K562 (cell line): ENCODE results near the gene CPLX3. TPM values are rescaled to one million over a fixed set of nuclear protein-coding genes. Genes with fewer than 3 reads are reported as not detected.

ENCODE experiments used
- ATAC-seq: fragments of 200-7000 bp; cut with Tn5 transposase; 3 replicates; pipeline ENCODE4 v1.9.1; 2020; ENCODE audit warnings: moderate library complexity
- BruUV-seq: library from RNA; stranded (reverse); fragments of 400-500 nt; replicated peaks from 2 replicates; lab custom pipeline; 2021; lab: Mats Ljungman, UMichigan
- CTCF ChIA-PET: fragments of 300-600 bp; formaldehyde crosslinking; extraction: SDS; loops from one replicate; lab custom pipeline; 2021; ENCODE audit warnings: low intra/inter-chr PET ratio; lab: Yijun Ruan, JAX
- POLR2A ChIA-PET: fragments of 300-600, 350-650 bp; sonication (Branson Sonifier 250); formaldehyde crosslinking; extraction: SDS; loops from one replicate; lab custom pipeline; 2021; ENCODE audit warnings: antibody characterized with exemption, inconsistent platforms; lab: Yijun Ruan, JAX
- DNase-seq, 4 experiments: peaks; one replicate each; pipeline versions ENCODE4 v3.0.0 to v3.0.0-alpha.2; 2011 to 2018; ENCODE audit warnings: low spot score in 3 of 4, mixed read lengths in 3 of 4; ENCODE audit errors: extremely low read depth in 1 of 4
- FAIRE-seq: peaks from 2 replicates; lab custom pipeline; 2011; peaks lifted over from hg19 to GRCh38; lab: Jason Lieb, UNC
- H2AFZ ChIP-seq: 2 replicates; pipeline ENCODE4 v1.6.0; 2011; ENCODE audit warnings: low read depth, low read length, control low read depth, inconsistent platforms
- H3K27ac ChIP-seq: fragments of 200-600 bp; 3 replicates; pipeline ENCODE4 v1.8.0; 2011; ENCODE audit warnings: low read depth, mild to moderate bottlenecking, control low read depth, inconsistent platforms, low read length, moderate library complexity, mixed read lengths; ENCODE audit errors: extremely low read depth
- H3K27me3 ChIP-seq, 2 experiments: fragments of 300-600 bp in 1 of 2; 2 replicates in 1 of 2; 3 replicates in 1 of 2; pipeline versions ENCODE4 v1.6.0 to v1.8.0; 2011; ENCODE audit warnings: inconsistent platforms in 2 of 2, low read length in 2 of 2, mild to moderate bottlenecking in 1 of 2, mixed read lengths in 1 of 2, moderate library complexity in 1 of 2; ENCODE audit not compliant: control insufficient read depth in 2 of 2, insufficient read depth in 2 of 2
- H3K36me3 ChIP-seq: fragments of 300-600 bp; 3 replicates; pipeline ENCODE4 v1.8.0; 2011; ENCODE audit warnings: mild to moderate bottlenecking, low read length, inconsistent platforms; ENCODE audit not compliant: control insufficient read depth, insufficient read depth
- H3K4me1 ChIP-seq, 2 experiments: fragments of 200-600 bp in 1 of 2; replicated peaks in 1 of 2; 2 replicates in 1 of 2; 3 replicates in 1 of 2; pipeline versions ENCODE4 v1.5.1 to v1.8.0; 2011; ENCODE audit warnings: inconsistent platforms in 2 of 2, low read length in 2 of 2, mild to moderate bottlenecking in 1 of 2, mixed read lengths in 1 of 2, moderate library complexity in 1 of 2; ENCODE audit not compliant: control insufficient read depth in 2 of 2, insufficient read depth in 2 of 2
- H3K4me2 ChIP-seq: 2 replicates; pipeline ENCODE4 v1.6.1; 2011; ENCODE audit warnings: low read length, control low read depth, inconsistent platforms, mixed read lengths; ENCODE audit not compliant: insufficient read depth
- H3K4me3 ChIP-seq: fragments of 200-600 bp; sonication (generic), shearing (Covaris generic); 2 replicates; pipeline ENCODE4 v1.5.1; 2016; ENCODE audit warnings: control low read depth, inconsistent platforms
- H3K79me2 ChIP-seq: fragments of 200-600 bp; 3 replicates; pipeline ENCODE4 v1.8.0; 2011; ENCODE audit warnings: low read length, inconsistent platforms; ENCODE audit not compliant: control insufficient read depth, insufficient read depth
- H3K9ac ChIP-seq, 2 experiments: 2 replicates each; pipeline versions ENCODE4 v1.6.0 to v1.6.1; 2011; ENCODE audit warnings: low read depth in 2 of 2, low read length in 2 of 2, control low read depth in 1 of 2, inconsistent platforms in 1 of 2, mild to moderate bottlenecking in 1 of 2, mixed read lengths in 1 of 2; ENCODE audit not compliant: insufficient read depth in 1 of 2
- H3K9me1 ChIP-seq: one replicate; pipeline ENCODE4 v1.6.0; 2011; ENCODE audit warnings: inconsistent platforms, mild to moderate bottlenecking, low read length, moderate library complexity; ENCODE audit not compliant: control insufficient read depth, insufficient read depth
- H3K9me3 ChIP-seq: replicated peaks from 2 replicates; pipeline ENCODE4 v1.5.1; 2011; ENCODE audit warnings: low read depth, low read length, inconsistent platforms; ENCODE audit not compliant: control insufficient read depth, insufficient read depth
- H4K20me1 ChIP-seq: replicated peaks from 2 replicates; pipeline ENCODE4 v1.6.1; 2011; ENCODE audit warnings: low read length, inconsistent platforms, mixed read lengths; ENCODE audit not compliant: control insufficient read depth, insufficient read depth
- ARID1B ChIP-seq: fragments of 450-650 bp; IDR thresholded peaks from 2 replicates; pipeline ENCODE4 v1.6.1; 2016; ENCODE audit warnings: antibody characterized with exemption, mild to moderate bottlenecking, inconsistent platforms
- CBFA2T2 ChIP-seq: fragments of 450-650 bp; conservative IDR thresholded peaks from 2 replicates; pipeline ENCODE4 v1.6.1; 2017; ENCODE audit warnings: mild to moderate bottlenecking
- CBFA2T3 ChIP-seq: fragments of 450-650 bp; IDR thresholded peaks from 2 replicates; pipeline ENCODE4 v1.6.1; 2017
- DPF2 ChIP-seq: fragments of 450-650 bp; IDR thresholded peaks from 2 replicates; pipeline ENCODE4 v1.6.1; 2016
- EGR1 ChIP-seq: fragments of 450-650 bp; conservative IDR thresholded peaks from 2 replicates; pipeline ENCODE4 v1.6.1; 2017; ENCODE audit warnings: mild to moderate bottlenecking
- HDAC1 ChIP-seq, 2 experiments: fragments of 450-650 bp; IDR thresholded peaks; 2 replicates each; pipeline ENCODE4 v1.6.1; 2016 to 2017; ENCODE audit warnings: inconsistent platforms in 1 of 2, mild to moderate bottlenecking in 1 of 2, moderate library complexity in 1 of 2
- HDAC3 ChIP-seq: fragments of 450-650 bp; IDR thresholded peaks from 2 replicates; pipeline ENCODE4 v1.6.1; 2018; ENCODE audit warnings: borderline replicate concordance, mild to moderate bottlenecking, moderate library complexity; ENCODE audit not compliant: partially characterized antibody
- ID3 ChIP-seq, 2 experiments: fragments of 250-450 bp in 1 of 2; fragments of 450-650 bp in 1 of 2; sonication (Bioruptor Pico) in 1 of 2; IDR thresholded peaks; 2 replicates each; pipeline versions ENCODE4 v1.6.1 to v1.8.0; 2016 to 2021; ENCODE audit warnings: mild to moderate bottlenecking in 2 of 2, moderate library complexity in 2 of 2, missing compliant biosample characterization in 1 of 2, missing genetic modification characterization in 1 of 2
- NCOR1 ChIP-seq: fragments of 450-650 bp; IDR thresholded peaks from 2 replicates; pipeline ENCODE4 v1.6.1; 2016; ENCODE audit warnings: mild to moderate bottlenecking, moderate library complexity
- NFIC ChIP-seq: fragments of 450-650 bp; IDR thresholded peaks from 2 replicates; pipeline ENCODE4 v1.6.1; 2017; ENCODE audit warnings: mild to moderate bottlenecking, inconsistent platforms
- SMARCA4 ChIP-seq: fragments of 450-650 bp; IDR thresholded peaks from 2 replicates; pipeline ENCODE4 v1.6.1; 2016
- SMARCE1 ChIP-seq: fragments of 450-650 bp; IDR thresholded peaks from 2 replicates; pipeline ENCODE4 v1.7.1; 2016; ENCODE audit warnings: mild to moderate bottlenecking
- TAL1 ChIP-seq: fragments of 450-650 bp; IDR thresholded peaks from 2 replicates; pipeline ENCODE4 v1.6.1; 2016; ENCODE audit warnings: mild to moderate bottlenecking
- TCF3 ChIP-seq: sonication (generic); formaldehyde crosslinking; IDR thresholded peaks from 2 replicates; pipeline ENCODE4 v1.4.0; 2020; ENCODE audit warnings: mild to moderate bottlenecking, missing genetic modification reagents
- TEAD2 ChIP-seq: fragments of 450-650 bp; IDR thresholded peaks from 2 replicates; pipeline ENCODE4 v1.6.1; 2016; ENCODE audit warnings: missing genetic modification characterization, control low read depth, missing compliant biosample characterization
- TEAD4 ChIP-seq, 2 experiments: sonication (generic) in 1 of 2; formaldehyde crosslinking in 1 of 2; IDR thresholded peaks; 2 replicates each; pipeline versions ENCODE4 v1.6.1 to v1.8.0; 2012 to 2022; ENCODE audit warnings: borderline replicate concordance in 1 of 2, inconsistent platforms in 1 of 2, low read length in 1 of 2, mild to moderate bottlenecking in 1 of 2, missing genetic modification reagents in 1 of 2
- ZBTB7A ChIP-seq: IDR thresholded peaks from 2 replicates; pipeline ENCODE4 v1.6.1; 2011; ENCODE audit warnings: low read depth, mild to moderate bottlenecking, low read length, moderate library complexity, borderline replicate concordance; ENCODE audit not compliant: control insufficient read depth
- ZFP91 ChIP-seq: sonication (generic); formaldehyde crosslinking; IDR thresholded peaks from 2 replicates; pipeline ENCODE4 v1.8.0; 2022; ENCODE audit warnings: mild to moderate bottlenecking, missing genetic modification reagents
- ZNF512 ChIP-seq: IDR thresholded peaks from 2 replicates; pipeline ENCODE4 v1.6.1; 2016; ENCODE audit warnings: missing genetic modification characterization, missing compliant biosample characterization
- ZNF785 ChIP-seq: fragments of 250-450 bp; sonication (Bioruptor Pico); IDR thresholded peaks from 2 replicates; pipeline ENCODE4 v1.4.0; 2020; ENCODE audit warnings: mild to moderate bottlenecking
- ZNF79 ChIP-seq: fragments of 250-450 bp; sonication (Bioruptor Pico); IDR thresholded peaks from 2 replicates; pipeline ENCODE4 v1.4.0; 2020; ENCODE audit warnings: low read depth, mild to moderate bottlenecking, moderate library complexity
- WGBS: fragments of 100-300 bp; shearing (Covaris generic); methylation state at CpG from one replicate; pipeline ENCODE4 v1.1.6; 2016; ENCODE audit warnings: low coverage, mixed read lengths; ENCODE audit not compliant: insufficient coverage; ENCODE audit errors: missing lambda C conversion rate; 5-methylcytosine and 5-hydroxymethylcytosine counted together
- in situ Hi-C: fragments of 300-500 bp; cut with MboI; formaldehyde crosslinking; loops from 4 replicates; pipeline ENCODE4 v1.15.0; 2018; ENCODE audit warnings: inconsistent platforms, mixed read lengths
- intact Hi-C: fragments of 100-400 bp; cut with micrococcal nuclease; formaldehyde crosslinking; loops from 2 replicates; pipeline ENCODE4 v1.14.2; 2022
- polyA plus RNA-seq, 8 experiments: library from polyadenylated mRNA; depleted of rRNA in 4 of 8; stranded (reverse) in 5 of 8; unstranded in 3 of 8; fragments of >200 nt; fragmentation: Nextera tagmentation in 2 of 8; fragmentation: Illumina TruSeq in 1 of 8; extraction: Ambion mirVana in 2 of 8; extraction: Trizol in 1 of 8; gene quantifications; 2 replicates each; pipeline versions ENCODE4 v1.2.1 to v1.2.3, GENCODE V29; 2011 to 2014; ENCODE audit warnings: inconsistent platforms in 1 of 8, missing spikeins in 1 of 8
- total RNA-seq, 7 experiments: library from RNA; depleted of rRNA in 6 of 7; stranded (reverse); fragments of >200 nt in 6 of 7; fragmentation: Illumina TruSeq in 2 of 7; extraction: Trizol in 2 of 7; gene quantifications; 2 replicates each; pipeline versions ENCODE4 v1.2.1 to v1.2.3, GENCODE V29; 2011 to 2021; ENCODE audit warnings: low replicate concordance in 1 of 7

The CPLX3 gene
- total and polyA plus RNA-seq, 9 of the 15 experiments (the other 6 are each of a cell fraction or from before 2014, with no cell fraction given) = not detected

- Histone ChIP-seq H3K9me1 (peaks cover 4% of the 10 kb centered on the region), H3K4me1 (peaks cover 37 to 56% of the 10 kb centered on the region in 2 experiments), H3K9me3 (no peaks in the 10 kb centered on the region), H3K9ac (peak overlapping the region in 1 of 2 experiments; percentile 6; a peak in 1 of 4 replicates), H4K20me1 (no peaks in the 10 kb centered on the region; the same call in 1 of the 2 replicates), H2AFZ (no peak overlapping the region), H3K36me3 (no peaks in the 10 kb centered on the region), H3K4me2 (no peak overlapping the region)
- CTCF ChIA-PET = interaction anchor here (0.7 to 1.1 kb wide), 2 partner anchors 22 to 1385 kb away, joined by 3 read pairs; no protein-coding TSS in a partner anchor
- in situ Hi-C loops (no loop called here), intact Hi-C loops (loop anchor here (10.0 kb wide), 1 partner anchor 426 kb away; the partner anchor contains the start of gene C15orf39)
- no peak for ATAC-seq
- BruUV-seq = no TSS peak
- peak; percentile 72 for FAIRE-seq
- peak in 3 of 4 experiments; percentile 47 to 62 (median 50) for DNase-seq
- TF ChIP-seq CBFA2T3 (peak; percentile 83), SMARCA4 (peak; percentile 31; the same call in 1 of the 2 replicates), ZNF785 (CRISPR knock-in tag) (no peak), ZBTB7A (peak; percentile 65; the same call in 1 of the 2 replicates), TEAD2 (tag) (no peak), TAL1 (peak; percentile 47; the same call in 1 of the 2 replicates), TCF3 (CRISPR knock-in tag) (peak; percentile 52), ZFP91 (CRISPR knock-in tag) (no peak), TEAD4 (IDR thresholded peaks at IDR 0.05; ENCODE audit: low read length) (0 out of 2 replicates have a peak, but pooled peaks have one; percentile 17), TEAD4 (CRISPR knock-in tag; IDR thresholded peaks at IDR 0.05; ENCODE audit: borderline replicate concordance) (no peak), EGR1 (peak; percentile 27), ZNF79 (no peak), NCOR1 (0 out of 2 replicates have a peak, but pooled peaks have one; percentile 40), HDAC3 (no peak), CBFA2T2 (peak; percentile 62), ARID1B (peak; percentile 42; the same call in 1 of the 2 replicates), ID3 (CRISPR knock-in tag; IDR thresholded peaks at IDR 0.05) (no peak), ID3 (tag; IDR thresholded peaks at IDR 0.05) (no peak), SMARCE1 (peak; percentile 36; the same call in 1 of the 2 replicates), ZNF512 (no peak), DPF2 (peak; percentile 56; the same call in 1 of the 2 replicates), NFIC (0 out of 2 replicates have a peak, but pooled peaks have one; percentile 33), HDAC1 (IDR thresholded peaks at IDR 0.05) (0 out of 4 replicates have a peak, but pooled peaks of 1 of the 2 experiments have one; percentile 19)
- TF ChIP-seq, all 486 proteins: peak for 14
- 13% methylated on average over 5 of the region's 5 CpGs for WGBS
- POLR2A ChIA-PET = interaction anchor here (0.6 to 1.7 kb wide), 3 partner anchors 8 to 409 kb away, joined by 3 to 8 read pairs (median 3); no protein-coding TSS in a partner anchor
- Histone ChIP-seq H3K4me3 (no peak overlapping the region), H3K79me2 (peaks cover 16% of the 10 kb centered on the region), H3K27me3 (no peaks in the 10 kb centered on the region), H3K27ac (no peak overlapping the region)
These were observed 47.8 kb upstream of the CPLX3 start for GRCh38 chr15:74778599-74778970.
